ENCODE measurements around the gene MRGPRF.

DNA sequence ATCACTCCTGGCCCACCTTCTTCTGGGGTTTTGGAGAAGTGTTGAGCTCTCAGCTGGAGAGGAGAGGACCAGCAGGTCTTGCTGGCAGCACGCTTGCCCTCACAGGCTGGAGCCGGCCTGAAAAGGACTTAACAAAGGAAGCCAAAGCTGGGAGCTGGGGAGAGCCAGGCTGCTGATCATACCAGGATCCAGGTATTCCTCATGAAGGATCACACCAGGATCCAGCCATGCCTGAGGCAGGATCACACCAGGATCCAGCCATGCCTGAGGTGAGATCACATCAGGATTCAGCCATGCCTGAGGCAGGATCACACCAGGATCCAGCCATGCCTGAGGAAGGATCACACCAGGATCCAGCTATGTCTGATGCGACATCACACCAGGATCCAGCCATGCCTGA is 49.3 kb downstream of the MRGPRF start:
- TF ChIP-seq, protein P1, sequence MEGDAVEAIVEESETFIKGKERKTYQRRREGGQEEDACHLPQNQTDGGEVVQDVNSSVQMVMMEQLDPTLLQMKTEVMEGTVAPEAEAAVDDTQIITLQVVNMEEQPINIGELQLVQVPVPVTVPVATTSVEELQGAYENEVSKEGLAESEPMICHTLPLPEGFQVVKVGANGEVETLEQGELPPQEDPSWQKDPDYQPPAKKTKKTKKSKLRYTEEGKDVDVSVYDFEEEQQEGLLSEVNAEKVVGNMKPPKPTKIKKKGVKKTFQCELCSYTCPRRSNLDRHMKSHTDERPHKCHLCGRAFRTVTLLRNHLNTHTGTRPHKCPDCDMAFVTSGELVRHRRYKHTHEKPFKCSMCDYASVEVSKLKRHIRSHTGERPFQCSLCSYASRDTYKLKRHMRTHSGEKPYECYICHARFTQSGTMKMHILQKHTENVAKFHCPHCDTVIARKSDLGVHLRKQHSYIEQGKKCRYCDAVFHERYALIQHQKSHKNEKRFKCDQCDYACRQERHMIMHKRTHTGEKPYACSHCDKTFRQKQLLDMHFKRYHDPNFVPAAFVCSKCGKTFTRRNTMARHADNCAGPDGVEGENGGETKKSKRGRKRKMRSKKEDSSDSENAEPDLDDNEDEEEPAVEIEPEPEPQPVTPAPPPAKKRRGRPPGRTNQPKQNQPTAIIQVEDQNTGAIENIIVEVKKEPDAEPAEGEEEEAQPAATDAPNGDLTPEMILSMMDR (IDR thresholded peaks at IDR 0.05), result no peak
- no peak for TF ChIP-seq EZH2 (IDR thresholded peaks at IDR 0.05; ENCODE audit: borderline replicate concordance, insufficient read depth, low read depth, low read length, poor library complexity, severe bottlenecking)

Measured in B cell (primary cell).